NCI-H345 treated with DMSO at 0.1 percent for 48 hours (cell line): Measurements from ENCODE around the gene SMIM12.
A peak's percentile ranks its signal among the peaks of the same experiment; 100 is the strongest.

Experiments
- DNase-seq: peaks from one replicate; lab custom pipeline; 2025; ENCODE audit not compliant: unreplicated experiment; lab: John Stamatoyannopoulos, UW

The SMIM12 gene

DNA sequence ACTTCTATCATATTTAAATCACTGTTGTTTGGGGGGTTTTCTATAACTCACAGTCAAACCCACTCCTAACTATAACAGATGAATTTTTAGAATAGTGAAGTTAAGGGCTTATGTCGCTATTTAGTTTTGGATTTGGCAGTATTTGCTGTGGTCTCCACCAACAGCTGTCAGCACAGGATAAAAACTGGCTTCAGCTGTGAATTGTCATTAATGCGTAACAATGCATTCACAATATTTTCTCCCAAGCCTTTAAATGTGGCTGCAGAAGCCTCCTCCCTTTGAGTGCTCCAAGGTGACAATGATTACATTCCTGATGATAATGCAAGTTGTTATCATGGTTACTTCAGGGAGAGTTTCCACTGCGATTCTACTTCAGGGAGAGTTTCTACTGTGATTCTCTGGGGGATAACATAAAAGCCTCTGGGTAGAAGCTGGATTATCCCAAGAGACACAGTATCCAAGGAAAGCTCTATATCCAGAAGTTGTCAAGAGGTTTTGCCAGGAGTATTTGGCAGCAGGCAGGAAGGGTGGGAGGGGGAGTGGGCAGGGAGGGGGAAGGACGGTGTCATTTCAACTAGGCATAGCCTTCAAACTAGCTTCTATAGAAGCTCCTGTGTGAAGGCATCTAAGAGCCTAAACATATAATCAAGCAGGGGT is 14.9 kb upstream of the SMIM12 start:
- DNase-seq: no peak

DNA sequence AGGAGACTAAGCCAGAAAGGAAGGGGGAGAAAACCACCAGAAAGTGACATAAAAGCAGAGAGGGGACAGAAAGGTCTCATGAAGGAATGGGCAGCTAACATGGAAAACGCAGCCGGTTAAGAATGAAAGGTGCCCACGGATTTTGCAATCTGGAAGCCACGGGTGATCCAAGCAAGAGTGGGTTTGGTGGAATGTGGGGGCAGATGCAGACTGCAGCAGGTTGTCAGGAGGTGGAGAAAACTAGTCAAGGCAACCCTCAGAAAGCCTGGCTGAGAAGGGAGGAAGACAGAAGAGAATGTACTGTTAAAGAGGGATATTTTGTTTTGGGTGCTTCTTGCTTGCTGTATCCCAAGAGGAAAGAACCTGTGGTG is 12.6 kb upstream of the SMIM12 start:
- no peak for DNase-seq

DNA sequence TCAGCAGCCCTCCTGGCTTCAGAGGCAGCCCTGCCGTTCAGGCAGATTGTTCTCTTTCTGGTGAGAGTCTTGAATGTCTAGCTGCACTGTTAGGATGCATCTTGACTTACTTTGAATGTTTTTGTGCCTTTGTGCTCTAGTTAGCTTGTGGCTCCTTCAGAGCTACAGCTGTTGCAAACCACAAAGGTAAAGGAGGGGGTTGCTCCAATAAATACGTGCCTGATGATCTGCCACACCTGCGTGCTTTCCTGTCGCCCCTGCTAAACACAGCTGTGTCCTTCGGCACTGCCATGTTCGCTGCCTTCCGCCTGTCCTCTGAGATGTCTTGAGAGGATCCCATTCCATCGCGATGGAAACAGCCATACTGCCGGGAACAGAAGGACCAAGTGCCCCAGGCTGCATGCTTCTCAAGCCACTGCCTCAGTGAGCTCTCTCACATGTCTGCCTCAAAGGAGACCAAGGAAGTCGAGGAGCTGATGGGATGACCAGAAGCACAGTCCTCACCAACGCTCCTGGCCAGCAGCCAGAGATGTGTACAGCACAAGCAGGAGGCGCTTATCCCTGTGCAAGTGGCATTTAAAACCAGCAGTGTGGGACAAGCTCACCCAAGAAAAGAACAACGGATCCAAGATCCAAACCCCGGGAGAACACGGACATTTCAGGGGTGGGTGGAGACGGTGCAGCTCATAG is 12.0 kb upstream of the SMIM12 start:
- DNase-seq: no peak

DNA sequence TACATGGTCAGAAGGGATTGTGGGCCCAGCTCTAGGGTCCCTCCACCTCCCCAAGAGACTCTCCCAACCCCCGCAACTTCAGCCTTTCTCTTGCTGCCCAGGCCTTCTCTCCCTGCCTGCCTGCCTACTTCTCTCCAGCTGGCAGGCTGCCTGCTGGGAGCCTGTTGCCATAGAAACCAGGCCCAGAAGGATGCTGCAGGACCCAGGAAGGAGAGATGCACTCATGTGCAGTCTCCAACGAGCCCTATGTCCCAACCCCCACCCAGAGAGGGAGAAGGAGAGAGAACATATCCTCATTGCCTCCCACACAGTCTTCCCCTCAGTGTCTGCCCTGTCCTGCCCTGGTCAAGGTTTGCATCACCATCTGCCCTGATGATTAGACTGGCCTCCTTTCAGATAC is 10.8 kb upstream of the SMIM12 start:
- no peak for DNase-seq

DNA sequence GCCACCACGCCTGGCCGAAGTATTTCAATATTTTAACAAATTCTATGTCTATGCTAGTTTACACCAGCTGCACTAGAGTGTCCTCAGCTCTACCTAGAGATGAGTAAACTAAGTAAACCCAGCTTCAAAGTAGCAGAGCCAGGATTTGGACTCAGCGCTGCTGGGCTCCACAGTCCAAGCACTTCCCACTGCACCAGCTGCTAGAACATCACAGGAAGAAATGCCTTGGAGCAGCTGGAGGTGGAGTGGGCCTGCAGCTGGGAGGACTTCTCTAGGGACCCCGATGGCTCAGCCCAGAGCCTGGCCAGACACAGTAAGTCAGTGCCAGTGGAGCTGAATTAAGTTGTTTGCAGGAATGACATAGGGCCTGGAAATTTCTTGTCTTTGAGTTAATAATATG is 10.2 kb upstream of the SMIM12 start:
- DNase-seq: no peak

DNA sequence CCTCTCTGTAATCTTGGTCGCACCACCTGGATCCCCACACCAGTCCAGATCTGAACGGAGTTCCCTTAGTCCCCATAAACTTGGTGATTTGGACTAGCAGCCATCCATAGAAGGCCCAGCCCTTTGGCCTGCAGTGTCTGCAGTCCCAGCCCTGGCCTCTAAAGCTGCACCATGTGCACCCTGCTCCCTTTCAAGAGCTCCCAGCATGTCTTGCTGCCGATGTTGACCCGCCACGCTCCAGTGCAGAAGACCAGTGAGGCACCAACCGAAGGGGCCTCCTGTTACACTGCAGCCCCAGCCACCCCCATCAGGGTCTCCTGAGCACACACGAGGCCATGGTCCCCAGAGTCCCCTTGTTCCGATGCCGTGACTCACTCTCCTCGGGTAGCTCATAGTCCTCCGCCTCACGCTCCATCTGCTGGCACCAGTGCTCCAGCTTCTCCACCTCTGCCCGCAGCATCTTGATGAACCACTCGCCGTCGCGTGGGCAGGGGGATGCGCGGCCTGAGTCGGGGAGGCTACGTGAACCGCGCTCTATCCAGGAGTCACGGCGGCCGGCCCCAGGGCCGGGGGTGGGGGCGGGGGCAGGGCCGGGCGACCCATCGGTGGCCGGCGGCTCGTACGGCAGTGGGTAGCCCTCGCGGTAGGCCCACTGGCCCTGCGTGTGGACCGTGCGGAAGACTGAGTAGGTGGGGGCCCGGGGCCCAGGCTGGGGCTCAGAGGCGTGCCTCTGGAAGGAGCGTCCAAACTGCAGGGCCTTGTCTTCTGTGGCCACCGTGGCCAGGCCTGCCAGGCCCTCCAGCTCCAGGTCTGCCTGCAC is 8.9 kb upstream of the SMIM12 start:
- no peak for DNase-seq

DNA sequence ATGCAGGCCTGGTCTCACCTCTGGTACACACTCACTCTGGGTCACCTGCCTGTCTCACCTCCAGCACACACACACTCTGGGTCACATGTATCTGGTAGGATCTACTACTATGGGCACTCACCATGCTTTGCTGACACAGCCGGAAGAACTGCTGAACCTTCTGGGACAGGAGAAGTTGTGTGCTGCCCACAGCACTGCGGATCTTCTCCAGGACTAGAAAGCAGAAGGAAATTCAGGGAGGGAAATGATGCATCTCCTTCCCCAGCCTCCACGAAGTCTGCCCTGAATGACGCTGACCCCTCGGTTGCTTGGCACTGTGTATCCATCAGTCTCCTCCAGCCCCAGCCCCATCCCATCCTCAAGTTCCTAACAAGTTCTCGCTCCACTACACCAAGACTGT is 7.9 kb upstream of the SMIM12 start:
- no peak for DNase-seq

DNA sequence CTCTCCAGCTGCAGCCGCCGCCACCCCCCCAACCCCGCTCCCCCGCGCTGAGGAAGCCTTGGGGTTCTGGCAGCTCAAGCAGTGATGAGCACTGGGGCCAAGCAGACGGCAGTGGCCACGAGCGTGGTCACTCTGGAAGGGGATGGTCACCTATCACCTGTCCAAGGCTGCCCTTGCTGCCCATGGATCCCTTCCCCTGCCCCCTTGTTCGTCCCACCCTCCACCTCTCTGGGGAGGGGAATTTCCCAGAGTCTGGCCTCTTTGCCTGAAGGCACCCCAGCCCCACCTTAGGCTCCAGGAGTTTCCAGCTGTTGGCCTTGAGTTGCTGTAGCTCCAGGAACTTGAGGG is 7.2 kb upstream of the SMIM12 start:
- DNase-seq: no peak

DNA sequence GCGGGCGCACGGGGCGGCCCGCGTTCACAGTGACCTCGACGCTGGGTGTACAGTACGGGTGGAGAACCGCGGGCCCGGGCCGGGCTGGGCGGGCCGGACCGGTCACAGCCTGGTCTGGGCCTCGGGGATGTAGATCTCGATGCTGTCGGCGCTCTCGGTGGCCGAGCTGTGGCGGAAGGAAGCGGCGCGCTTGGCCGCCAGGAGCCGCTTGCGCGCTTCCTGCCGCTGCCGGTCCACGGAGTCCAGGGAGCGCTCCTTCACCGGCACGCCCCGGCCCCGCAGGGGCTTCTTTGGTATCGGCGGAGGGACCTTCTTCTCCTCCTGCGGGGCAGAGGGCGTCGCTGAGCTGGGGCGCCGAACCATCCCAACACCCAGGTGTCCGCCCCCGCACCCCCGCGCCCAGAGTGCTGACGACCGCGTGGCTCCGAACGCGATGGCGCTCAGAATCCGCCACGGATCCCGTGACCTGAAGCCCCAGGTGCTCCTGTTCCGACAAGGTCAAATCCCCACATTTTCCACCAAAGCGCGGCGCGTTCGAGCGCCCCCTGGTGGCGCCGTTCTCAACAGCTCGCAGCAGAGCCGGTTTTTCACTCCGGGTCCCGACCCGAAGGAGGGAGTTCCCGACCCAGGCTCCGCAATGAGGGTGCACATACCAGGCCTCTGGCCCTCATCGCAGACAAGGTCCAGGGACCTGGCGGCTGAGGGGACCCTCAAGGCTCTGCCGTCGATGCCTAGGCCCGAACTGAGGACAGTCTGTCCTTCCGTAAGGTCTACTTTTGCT is 6.6 kb upstream of the SMIM12 start:
- DNase-seq: no peak

DNA sequence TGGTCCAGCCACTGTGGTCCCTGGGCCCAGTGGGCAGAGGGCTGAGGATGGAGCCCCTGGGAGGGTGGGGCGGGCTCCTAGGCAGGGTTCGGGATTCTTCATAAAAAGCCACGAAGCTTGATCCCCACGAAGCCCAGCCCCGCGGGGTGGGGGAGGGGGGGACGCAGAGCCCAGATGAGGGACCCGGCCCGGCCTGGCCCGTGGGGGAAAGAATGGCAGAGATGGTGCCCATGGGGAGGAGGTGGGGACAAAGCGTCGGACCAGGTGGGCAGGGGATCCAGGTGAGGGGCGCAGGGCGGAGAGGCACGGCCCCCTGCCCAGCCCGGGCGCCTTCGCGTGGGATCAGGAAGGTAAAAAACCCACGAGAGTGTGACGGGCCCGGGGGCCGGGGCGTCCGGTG is 6.0 kb upstream of the SMIM12 start:
- no peak for DNase-seq

DNA sequence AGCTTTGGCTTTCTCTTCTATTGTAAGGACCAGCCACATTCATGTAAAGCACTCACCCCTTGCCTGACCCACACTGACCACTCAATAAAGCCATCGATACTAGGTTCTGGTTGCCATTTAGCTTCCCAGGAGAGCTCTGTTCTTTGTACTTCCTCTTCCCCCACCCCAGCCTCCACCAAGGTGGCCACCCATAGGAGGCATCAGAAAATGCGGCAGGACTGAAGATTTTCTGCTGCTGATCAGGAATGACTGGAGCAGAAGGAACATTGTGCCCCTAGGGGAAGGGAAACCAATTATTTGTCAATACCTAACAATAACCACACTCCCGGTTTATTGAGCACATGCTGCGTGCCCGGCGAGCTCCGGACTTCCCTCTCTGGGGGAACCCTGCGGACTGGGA is 5.2 kb upstream of the SMIM12 start:
- DNase-seq: no peak

DNA sequence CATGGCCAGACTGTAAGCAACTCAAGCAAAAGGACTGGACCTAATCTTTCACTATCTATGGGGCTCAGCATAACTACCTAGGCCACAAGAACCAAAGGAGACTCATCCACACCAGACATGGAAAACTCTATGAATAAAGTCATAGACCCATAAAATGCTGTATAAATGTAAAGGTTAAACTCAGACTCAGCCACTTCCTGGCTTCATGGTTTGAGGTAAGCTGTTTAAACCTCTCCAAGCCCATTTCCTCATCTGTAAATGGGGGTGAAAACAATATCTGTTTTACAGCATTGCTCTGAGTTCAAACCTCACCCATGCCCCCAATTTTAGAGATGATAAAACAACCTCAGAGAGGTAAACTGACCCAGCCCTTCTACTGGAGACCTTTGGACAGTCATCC is 4.0 kb upstream of the SMIM12 start:
- no peak for DNase-seq

DNA sequence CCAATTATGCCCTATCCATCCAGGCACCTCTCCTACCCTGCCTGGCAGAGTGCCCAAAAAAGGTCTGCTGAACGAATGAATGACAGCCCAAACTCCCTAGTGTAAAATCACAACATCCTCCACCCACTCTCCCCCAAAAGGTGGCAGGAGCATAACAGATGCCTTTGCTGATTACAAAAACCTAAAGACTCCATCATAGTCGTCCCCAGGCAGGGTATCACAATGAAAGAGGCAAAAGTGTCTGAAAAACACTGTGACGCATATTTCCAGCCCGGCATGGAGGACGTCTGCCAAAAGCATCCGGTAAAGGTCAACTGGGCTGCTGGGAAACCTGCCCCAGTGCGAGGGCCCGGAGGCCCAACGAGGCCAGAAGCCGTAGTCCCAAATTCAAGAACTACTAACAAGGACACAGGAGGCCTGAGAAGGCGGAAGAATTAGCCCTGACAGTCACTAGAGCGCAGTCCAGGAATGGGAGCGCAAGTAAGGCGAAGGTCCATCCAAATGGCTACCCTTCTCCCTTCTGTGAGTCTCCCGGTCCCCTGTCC is 576 bp downstream of the SMIM12 start:
- DNase-seq: no peak

DNA sequence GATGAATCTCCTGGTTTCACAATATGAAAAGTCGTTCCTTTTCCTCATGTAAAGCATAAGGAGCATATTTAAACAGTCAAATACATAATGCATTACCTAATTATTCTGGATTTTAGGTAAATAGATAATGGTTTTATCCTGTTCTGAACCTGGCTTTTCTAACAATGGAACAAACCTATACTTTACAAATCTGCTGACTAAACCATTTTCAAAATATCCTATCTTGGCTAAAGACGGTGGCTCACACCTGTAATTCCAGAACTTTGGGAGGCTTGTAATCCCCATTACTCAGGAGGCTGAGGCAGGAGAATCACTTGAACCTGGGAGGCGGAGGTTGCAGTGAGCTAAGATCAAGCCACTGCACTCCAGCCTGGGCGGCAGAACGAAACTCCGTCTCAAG is 2.9 kb downstream of the SMIM12 start:
- no peak for DNase-seq

DNA sequence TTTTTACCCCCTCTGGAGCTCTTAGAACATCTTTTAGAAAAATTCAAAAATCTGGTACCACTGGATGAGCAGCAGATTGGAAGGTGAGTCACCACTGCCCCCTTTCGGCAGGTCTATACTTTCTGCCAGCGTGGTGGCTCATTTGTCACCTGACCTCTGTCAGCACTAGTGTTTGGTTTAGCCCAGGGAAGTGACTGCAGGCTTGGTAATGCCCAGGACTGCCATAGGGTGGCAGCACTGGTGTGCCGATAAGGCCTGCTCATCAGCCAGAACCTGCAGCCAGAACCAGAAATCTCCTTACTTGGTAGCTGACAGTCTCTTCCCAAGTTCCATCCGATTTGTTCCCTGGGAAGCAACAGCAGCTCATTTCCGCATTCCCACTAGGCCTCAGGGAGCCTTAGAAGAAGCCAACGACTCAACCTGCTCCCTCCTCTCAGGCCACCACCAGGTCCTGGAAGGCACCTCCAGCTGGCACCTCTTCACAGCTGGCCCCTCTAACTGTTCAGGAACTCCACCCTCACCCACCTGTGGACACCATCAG is 6.8 kb downstream of the SMIM12 start:
- DNase-seq: peak; percentile 86

DNA sequence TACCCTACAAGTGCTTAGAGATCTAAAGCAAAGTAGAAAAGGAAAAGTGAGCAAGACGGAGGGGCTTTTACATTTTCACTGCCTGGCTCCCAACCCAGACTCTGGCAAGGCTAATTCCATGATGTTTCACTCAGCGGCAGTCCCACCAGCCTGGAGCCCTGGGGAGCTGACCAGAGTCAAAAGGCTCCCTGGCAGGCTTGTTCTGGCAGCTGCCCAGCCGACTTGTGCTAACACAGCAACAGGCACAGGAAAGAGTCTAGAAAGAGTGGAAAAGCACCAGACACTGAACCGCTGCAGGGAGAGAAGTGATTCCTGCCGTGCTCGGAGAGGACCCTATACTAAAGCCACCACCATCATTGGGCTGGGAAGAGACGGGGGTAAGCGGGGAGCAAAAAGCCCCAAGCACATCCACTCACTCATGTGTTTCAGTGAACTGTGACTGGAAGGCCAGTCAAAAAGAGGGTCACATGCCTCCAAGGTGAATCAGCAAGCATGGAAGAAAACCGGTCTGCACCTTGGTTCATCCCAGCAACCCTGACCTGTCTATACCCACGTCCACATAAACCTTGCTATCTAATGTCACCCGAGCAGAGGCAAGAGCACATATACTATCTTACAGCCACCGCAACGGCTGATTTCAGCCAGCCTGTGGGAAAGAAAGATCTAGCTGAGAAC is 8.0 kb downstream of the SMIM12 start:
- DNase-seq: no peak

DNA sequence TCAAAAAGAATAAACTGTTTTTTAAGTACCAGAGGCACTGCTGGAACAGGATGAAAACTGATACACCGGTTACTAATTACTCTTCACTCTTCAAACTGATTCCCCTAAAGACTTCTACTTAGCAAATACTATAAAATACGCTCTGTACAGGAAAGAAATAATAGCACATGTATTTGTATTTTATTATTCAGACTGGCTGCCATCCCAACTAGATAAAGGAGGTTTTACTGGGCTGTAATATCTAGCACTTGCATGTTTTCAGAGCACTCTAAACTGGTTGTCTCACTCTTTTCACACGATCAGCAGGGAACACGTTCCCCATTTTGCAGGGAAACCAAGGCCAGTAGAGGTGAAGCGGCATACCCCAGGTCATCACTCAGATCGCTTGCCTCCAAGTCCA is 9.2 kb downstream of the SMIM12 start:
- DNase-seq: no peak

DNA sequence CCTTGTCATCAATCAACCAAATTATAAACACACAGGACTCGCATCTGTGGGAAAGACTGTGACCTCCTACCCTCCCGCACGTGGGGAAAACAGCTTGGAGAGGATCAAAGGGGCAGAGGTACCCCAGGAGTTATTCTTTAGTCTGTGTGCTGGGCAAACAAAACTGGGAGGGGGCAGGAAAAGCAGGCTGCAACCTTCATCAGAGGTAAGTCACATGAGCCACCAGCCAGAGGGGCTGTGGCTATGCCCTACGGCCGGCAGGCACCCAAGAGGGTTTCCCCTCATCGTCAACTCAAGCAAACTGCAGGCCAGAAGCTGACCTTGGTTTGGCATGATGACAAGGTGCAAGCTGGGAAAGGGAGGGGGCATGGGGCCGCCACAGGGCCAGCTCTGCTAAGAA is 12.5 kb downstream of the SMIM12 start:
- no peak for DNase-seq

DNA sequence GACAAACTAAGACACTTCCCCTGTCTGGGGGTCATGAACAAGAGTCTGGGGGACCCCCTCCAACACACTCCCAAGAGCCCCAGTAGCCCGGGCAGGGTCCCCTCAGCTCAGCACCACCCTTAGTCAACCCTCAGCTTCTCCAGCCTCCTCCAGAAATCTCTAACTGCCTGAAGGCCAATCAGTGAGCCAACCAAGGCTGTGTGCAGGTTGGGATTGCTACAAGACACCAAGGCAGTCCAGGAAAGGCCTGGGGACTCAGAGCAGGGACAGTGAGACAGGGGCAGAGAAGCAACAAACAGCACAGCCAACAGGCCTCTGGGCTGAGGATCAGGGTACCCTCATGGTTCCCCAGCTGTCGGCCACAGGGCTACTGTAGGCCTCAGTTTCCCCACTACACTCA is 13.3 kb downstream of the SMIM12 start:
- DNase-seq: no peak

DNA sequence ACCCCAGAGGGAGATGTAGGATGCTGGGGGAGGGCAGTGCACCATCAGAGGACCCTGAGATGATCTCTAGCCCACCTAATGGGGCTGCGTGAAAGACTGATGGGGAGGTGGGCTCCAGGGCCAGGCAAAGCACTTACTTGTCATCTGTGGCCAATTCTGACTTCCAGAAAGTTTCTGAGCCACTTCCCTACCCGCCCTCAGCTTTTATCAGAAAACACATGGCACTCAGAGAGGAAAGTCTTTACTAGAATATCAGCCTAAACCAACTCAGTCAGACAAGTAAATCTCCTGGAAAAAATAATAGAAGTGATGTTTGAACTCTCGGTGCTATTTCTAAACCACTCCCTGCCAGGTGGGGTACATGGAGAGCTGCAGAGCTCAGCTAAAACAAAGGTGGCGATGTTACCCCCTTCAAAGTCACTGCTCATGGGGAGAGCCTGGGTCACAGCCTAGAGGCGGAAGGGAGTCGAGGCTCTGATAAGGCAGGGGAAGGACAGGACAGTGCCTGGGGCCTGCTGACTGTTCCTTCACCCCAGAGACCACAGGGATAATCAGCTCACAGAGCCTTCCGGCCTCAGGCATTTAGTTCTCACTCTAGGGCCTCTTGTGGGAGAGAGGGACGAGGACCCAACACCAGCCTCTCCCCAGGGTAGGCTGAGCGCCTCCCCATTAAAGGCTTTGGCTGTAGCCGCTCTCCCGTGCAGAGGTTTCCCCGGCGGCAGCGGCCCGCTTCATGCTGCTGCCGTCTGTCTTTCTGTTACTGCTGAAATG is 14.2 kb downstream of the SMIM12 start:
- no peak for DNase-seq
